GM12801 (cell line): ENCODE results near the gene BRD3.

Source experiments
- TF ChIP-seq, protein P1 (sequence below): IDR thresholded peaks from one replicate; pipeline ENCODE4 v1.5.1; 2011; ENCODE audit warnings: control low read depth; ENCODE audit not compliant: insufficient read length; ENCODE audit errors: extremely low read depth

The BRD3 gene

DNA sequence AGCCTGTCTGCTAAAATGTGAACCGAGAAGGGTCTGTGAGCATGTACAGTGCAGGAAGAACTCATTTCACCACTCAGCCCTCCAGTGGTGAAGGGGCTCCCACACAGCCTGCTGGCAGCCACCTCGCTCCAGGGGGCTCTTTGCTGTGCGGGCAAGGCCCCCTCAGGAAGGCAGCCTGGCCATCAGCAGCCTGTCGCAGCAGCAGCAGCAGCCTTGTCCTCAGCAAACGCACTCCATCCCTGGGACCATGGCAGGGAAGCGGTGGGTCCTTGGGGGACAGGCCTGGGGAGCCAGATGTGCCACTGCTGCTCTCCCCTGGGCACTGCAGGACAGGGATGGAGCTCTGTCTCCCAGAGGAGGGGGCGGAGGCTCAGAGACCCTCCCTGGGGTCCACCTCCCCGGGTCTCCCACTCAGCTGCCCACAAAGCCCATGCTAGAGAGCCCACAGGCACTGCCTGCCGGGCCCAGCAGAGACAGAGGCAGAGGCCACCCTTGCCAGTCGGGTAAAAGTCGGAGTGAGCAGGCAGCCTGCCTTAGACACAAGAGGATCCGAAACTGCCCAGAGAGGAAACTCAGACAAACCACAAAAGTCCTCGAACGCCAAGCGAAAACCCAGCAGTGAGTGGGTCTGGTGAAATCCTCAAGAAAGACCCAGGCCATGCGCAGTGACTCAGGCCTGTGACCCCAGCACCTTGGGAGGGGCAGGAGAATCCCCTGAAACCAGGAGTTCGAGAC is 8.0 kb downstream of the BRD3 start:
- TF ChIP-seq, protein P1, sequence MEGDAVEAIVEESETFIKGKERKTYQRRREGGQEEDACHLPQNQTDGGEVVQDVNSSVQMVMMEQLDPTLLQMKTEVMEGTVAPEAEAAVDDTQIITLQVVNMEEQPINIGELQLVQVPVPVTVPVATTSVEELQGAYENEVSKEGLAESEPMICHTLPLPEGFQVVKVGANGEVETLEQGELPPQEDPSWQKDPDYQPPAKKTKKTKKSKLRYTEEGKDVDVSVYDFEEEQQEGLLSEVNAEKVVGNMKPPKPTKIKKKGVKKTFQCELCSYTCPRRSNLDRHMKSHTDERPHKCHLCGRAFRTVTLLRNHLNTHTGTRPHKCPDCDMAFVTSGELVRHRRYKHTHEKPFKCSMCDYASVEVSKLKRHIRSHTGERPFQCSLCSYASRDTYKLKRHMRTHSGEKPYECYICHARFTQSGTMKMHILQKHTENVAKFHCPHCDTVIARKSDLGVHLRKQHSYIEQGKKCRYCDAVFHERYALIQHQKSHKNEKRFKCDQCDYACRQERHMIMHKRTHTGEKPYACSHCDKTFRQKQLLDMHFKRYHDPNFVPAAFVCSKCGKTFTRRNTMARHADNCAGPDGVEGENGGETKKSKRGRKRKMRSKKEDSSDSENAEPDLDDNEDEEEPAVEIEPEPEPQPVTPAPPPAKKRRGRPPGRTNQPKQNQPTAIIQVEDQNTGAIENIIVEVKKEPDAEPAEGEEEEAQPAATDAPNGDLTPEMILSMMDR: no peak

DNA sequence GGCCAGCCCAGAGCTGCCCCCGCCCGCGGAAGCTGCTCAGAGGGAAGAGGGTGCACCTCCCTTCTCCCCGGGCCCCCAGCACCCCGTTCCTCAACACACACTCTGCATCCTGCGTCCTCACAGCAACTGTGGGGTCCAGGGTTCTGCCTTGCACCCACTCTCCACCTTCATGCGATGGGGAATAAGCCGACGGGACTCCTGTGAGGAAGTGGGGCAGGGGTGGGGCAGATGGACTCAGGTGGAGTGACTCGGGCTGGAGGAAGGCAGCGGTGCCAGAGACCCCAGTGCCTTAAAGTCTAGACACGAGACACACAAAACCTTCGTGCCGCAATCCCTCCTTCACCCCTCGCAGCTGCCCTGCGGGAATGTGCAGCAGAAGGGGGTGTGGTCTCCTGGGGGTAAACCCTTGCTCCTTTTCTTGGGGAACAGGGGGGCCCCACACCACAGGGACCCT is 8.6 kb downstream of the BRD3 start:
- TF ChIP-seq, protein P1: no peak

DNA sequence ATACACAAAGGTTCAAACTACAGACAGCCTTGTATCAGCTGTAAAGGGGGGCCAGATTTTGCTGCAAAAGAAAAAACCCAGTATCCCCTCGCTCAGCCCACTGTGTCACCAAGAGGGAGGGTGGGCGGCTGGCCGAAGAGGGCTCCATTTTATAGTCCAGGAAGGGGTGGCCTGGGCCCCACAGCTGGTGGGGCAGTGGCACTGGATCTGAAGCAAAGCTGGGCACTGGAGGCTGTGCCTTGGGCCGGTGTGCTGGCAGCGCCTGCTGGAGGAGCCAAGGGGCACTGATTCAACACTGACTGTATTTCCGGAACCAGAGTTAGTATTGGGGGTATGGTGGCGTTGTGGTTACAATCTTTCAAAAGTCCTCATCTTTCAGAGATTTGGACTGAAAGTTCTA is 9.1 kb downstream of the BRD3 start:
- TF ChIP-seq, protein P1: no peak

DNA sequence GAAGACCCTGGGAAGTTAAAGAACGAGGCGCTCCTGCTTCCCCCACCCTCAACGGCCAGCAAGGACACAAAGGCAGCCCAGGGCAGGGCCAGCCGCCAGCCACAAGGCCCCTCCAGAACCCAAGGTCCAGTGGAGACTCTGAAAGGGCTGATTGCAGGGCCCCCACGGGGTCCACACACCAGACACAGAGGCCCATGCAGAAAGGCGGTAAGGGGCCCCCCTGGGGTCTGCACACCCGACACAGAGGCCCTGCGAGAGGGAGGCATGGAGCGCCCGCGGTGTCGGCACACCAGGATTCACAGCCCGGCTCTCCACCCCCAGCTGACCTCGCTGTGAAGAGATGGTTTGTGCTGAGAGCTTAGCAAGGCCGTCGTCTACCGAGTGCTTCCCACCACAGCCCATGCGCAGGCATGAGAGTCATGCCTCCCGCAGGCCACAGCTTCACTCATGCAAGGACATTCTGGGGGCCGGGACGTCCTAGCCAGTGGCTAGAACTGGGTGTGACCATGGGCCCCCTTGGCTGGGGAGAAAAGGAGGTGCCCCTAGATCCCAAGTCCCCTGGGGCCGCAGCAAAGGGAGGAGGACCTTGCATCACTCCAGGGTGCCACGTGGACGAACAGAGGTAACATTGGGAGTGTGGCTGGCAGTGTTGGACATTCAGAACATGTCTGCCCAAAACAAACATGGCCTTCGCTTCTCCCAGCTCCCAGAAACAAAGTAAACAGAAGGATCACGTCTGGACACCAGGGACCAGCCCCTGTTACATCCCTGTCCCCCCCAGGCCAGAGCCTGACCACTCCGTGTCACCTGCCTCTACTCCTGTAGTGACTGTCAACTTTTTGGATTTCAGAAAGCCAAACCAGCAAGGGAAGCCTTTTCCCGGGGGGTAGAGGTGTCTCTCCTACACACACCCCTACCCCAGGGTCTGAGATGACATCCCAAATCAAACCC is 9.8 kb downstream of the BRD3 start:
- TF ChIP-seq, protein P1: no peak

DNA sequence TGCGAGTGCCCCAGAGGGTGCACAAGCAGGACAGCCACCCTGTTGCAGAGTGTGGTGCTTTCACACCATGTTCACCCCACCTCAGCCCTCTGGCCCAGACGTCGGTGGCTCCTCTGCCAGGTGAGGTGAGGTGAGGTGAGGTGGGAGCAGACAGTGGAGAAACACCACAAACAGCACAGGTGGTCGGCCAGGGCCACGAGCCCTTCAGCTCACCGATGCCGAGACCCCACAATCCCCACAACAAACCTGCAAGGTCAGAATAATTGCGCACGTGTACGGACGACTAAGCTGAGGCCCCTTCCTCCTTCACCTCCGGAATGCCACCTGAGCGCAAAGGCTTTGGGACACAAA is 10.5 kb downstream of the BRD3 start:
- TF ChIP-seq, protein P1: no peak

DNA sequence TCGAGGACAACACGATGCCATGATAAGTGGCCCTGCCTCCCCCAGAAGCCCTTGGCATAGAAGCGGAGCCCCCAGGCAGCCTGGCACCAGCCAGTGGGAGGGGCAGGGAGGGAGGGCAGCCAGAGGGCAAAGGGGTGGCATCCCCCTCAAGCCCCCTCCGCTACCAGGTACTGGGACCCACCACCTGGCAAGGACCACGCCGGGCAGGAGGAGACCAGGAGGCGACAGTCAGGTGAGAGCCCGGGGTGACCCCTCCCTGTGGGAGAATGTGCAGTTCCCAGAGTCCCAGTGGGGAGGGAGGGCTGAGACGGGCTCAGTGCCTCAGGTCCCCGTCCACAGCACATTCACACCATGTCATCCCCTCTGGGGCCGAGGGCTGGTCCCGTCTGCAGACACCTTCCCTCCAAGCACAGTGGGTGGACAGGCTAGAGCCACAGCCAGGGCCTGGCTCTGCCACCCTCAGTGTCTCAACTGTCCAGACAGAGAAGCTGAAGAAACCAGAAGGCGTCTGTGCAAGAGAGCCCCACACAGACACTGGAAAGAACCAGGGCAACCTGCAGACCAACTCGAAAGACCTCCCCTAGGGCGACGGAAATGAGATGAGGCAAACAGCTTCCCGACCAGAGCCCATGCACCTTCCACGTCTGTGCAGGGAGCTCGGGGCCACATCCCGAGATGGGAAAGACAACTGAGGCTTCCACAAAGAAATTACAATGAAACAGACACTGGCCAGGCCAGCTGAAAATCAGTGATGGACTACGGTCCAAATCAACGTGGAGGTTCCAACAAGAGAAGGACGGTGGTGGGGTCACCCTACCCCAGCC is 11.1 kb downstream of the BRD3 start:
- TF ChIP-seq, protein P1: no peak

DNA sequence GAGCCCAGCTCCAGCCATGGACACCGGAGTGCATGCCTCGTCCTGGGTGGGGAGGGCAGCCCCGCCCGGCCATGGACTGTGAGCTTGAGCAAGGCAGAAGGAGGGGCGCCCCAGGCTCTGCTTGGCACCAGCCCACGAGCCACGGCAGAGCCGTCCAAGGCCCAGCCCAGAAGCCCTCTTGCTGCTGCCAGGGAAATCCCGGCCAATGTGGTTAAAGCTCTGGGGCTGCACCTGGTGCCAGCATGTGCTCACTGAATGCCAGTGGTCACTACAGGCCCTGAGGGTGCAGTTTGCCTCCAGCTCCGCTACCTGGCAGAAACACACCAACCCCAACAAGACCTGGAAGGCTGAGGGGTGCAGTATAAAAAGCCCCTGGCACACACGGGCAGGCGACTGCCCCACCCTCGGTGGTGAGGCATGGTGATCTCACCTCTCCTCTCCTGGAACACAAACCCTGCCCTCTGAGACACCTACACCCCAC is 11.8 kb downstream of the BRD3 start:
- TF ChIP-seq, protein P1: no peak
